OCI-LY1 (cell line): ENCODE data around the gene HSF2BP.

Experiments used
- EZH2 ChIP-seq: fragments of 200-600 bp; sonication (generic), shearing (Covaris generic); IDR thresholded peaks from 2 replicates; pipeline ENCODE4 v1.8.0; 2017; ENCODE audit warnings: borderline replicate concordance, mixed run types, mild to moderate bottlenecking, antibody characterized with exemption, low read length, moderate library complexity, mixed read lengths
- TF ChIP-seq, protein P1 (sequence below): fragments of 200-600 bp; sonication (generic), shearing (Covaris generic); IDR thresholded peaks from 2 replicates; pipeline ENCODE4 v1.5.1; 2017; ENCODE audit warnings: mild to moderate bottlenecking, antibody characterized with exemption, low read length, moderate library complexity, mixed read lengths

DNA sequence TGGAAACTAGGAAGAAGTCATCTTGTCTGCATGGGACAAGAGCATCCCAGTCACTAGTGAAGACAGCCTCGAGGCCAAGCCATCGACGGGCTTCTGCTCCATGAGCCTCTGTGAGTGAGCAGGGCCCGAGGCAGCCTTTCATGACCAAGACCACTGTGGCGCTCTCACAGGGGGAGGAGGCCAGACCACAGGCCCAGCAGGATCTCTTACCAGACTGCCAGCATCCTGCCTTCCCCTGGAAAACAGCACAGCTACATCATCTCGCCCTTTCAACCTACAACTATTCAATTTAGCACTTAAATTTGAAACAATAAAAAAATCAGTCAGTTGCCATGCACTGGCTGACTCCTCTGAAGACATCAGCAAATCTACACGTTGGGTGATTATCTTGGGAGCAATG lies 85.4 kb downstream of the HSF2BP start:
- TF ChIP-seq, protein P1, sequence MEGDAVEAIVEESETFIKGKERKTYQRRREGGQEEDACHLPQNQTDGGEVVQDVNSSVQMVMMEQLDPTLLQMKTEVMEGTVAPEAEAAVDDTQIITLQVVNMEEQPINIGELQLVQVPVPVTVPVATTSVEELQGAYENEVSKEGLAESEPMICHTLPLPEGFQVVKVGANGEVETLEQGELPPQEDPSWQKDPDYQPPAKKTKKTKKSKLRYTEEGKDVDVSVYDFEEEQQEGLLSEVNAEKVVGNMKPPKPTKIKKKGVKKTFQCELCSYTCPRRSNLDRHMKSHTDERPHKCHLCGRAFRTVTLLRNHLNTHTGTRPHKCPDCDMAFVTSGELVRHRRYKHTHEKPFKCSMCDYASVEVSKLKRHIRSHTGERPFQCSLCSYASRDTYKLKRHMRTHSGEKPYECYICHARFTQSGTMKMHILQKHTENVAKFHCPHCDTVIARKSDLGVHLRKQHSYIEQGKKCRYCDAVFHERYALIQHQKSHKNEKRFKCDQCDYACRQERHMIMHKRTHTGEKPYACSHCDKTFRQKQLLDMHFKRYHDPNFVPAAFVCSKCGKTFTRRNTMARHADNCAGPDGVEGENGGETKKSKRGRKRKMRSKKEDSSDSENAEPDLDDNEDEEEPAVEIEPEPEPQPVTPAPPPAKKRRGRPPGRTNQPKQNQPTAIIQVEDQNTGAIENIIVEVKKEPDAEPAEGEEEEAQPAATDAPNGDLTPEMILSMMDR: no peak
- no peak for TF ChIP-seq EZH2
